GM21619 (cell line): Measurements from ENCODE around the gene ESRRG.

Source experiments
- ATAC-seq: cut with Tn5 transposase; IDR thresholded peaks from one replicate; pipeline ENCODE4 v1.9.1; 2021; ENCODE audit not compliant: unreplicated experiment

The ESRRG gene

GRCh38 chr1:216632980-216633379 lies 90.2 kb downstream of the ESRRG start:
- no peak for ATAC-seq

GRCh38 chr1:216630532-216630931 lies 92.7 kb downstream of the ESRRG start:
- no peak for ATAC-seq

GRCh38 chr1:216627252-216627651 lies 96.0 kb downstream of the ESRRG start:
- ATAC-seq: no peak

DNA sequence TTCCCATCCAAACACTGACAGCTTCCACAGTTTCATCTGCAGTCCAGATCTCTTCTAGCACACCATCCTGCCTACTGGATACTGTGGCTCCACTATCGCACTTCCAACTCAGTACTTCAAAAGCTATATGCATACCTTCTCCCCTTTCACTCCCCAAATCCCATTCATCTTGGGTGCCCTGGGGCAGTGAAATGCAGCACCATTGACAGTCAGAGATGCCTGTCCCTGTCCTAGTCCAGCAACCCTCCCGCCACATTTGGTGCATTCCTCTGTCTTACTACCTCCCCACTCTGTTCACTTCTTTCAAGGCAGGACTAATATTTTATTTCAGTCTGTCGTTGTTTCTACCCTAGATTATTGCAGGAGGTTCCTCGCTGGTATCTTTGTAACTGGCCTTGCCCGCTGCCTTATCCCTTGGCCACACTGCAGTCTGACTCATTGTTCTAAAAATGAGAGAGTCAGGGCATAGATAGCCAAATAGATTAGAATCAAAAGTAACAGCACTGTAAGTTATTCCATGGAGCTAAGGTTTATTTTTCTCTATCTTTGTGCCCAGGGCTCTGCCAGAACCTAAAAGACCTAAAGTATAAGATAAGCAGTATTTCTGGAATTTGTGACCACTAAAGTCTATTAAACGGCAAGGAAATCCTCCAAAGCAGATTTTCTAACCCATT lies 96.7 kb downstream of the ESRRG start:
- ATAC-seq: no peak

DNA sequence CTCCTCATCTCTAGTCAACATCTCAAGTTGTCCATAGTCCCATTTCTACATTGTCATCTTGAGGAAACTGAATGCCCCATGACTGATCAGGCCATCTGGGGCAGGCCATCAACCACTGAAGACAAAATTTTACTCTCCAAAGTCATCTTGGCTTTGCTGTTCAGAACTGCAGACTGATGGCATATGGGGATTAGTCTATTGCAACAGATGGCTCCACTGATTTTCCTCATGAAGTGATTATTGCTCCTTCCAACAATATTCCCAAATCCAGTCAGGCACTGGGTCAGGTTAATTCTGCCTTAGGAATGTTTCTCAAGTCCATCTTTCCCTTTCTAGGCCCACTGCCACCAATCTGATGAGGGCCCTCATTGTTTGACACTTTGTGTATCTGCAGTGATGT lies 101.7 kb downstream of the ESRRG start:
- ATAC-seq: no peak

DNA sequence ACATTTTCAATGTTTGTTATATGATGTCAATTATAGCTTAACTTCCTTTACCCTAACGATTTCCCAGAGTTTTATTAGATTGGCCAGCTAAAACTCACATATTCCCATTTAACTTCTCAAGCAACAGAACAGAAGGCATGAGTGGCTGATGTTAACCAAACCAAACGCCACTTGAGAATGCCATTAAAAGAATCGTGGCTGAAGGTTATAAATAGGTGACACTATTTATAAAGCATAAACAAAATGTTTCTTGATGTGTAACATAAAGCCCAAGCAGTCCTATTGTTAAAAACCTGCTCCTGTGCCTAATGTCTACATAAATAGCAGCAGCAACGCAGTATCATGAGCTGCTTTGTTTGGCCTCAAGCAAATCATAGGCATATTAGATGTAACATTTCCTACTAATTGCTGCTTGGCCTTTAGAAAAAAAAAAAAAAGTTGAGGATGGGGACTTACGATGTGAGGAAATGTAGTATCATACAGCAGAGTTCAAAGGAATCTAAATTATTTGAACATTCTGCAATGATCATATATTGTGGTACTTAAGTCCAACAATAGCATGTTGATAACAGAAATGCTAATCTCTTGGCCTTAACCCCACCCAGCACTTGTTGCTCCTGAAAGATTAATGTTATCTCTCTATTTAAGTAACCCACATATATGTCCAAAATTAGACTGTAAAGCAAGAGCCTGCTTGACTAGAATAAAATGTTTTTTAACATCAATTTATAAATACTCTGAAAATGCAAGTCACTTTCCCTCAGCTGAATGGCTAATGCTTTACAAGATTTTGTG lies 106.0 kb downstream of the ESRRG start:
- no peak for ATAC-seq

DNA sequence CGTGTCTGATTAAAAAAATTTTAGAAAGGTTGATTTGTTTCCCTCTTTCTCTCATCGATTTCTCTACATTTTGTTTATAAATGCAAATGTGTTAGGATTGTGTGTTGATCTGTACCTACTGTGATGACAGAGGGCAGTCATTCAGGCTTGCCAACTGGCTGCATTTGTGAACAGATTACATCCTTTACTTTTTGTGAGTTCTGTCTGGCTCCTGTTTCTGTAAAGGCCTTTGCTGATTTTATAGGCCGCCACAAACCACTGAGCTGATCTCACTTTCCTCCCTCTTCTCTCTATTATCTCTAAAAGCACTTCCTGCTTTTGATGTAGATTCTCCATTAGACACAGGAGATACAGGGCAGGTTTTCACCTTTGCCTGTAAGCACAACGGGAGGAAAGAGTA lies 106.8 kb downstream of the ESRRG start:
- ATAC-seq: no peak

- no peak for ATAC-seq
Measured at GRCh38 chr1:216614011-216614934, 109.0 kb downstream of the ESRRG start.

DNA sequence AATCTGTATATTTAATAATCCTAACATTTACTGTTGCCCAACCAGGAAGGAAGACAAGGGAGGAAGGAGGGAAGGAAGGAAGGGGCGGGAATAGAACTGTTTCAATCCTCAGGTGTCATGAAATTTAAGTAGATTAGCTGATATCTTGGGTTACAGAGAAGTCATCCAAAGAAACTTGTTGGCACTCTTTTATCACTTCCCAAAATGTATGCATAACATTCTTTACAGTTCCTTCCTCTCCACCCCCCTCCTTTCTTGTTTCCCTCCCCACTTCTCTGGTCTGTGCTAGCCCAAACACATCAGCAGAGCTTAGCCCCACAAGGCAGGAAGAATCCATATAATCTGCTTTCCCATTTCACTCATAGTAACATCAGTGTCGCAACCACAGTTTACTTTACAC lies 110.9 kb downstream of the ESRRG start:
- no peak for ATAC-seq

GRCh38 chr1:216607067-216607697 lies 116.0 kb downstream of the ESRRG start:
- no peak for ATAC-seq

- ATAC-seq: no peak
Measured at GRCh38 chr1:216606047-216606637, 117.1 kb downstream of the ESRRG start.

- ATAC-seq: no peak
Measured at GRCh38 chr1:216604771-216605170, 118.5 kb downstream of the ESRRG start.

DNA sequence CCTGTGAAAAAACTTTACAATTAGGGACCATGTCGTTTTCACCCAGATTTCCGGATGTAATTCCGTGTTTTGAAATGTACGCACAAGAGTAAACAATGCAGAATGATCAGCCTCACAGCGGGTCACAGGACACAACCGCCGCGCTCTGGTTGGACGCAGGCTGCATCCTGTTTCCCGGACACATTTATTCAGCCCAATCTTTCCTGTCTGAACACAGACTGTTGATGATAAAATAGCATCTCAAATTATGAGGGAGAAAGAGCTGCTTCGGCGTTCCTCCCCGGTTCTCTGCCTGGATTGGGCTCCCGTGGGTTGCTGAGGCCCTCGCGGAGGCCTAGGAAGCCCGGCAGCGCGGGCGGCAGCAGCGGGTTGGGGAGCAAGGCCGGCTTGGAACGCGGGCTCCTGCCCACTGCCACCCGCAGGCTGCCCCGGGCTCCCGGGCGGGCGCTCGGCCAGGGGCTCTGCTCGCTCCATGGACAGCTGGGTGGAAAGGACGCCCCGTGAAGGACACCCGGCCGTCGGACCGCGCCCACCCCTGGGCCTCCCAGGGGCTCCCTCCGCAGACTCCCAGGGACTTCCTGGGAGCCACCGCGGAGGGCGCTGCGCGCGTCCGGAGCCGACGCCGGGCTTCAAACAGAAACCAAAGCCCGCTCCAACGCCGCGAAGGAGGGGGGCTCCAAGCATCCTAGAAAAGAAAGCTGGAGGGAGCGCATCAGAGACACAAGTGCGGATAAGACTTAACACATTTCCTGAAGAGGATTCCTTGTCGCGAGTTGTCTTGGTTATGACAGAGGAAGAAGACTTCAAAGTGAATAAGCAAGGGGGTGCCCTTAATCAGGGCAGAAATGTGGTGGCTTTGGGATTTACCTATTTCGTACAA lies 122.3 kb downstream of the ESRRG start:
- peak; percentile 87 for ATAC-seq

- no peak for ATAC-seq
Measured at GRCh38 chr1:216599851-216600250, 123.4 kb downstream of the ESRRG start.

GRCh38 chr1:216598448-216598847 lies 124.8 kb downstream of the ESRRG start:
- no peak for ATAC-seq

GRCh38 chr1:216596281-216596862 lies 126.9 kb downstream of the ESRRG start:
- ATAC-seq: no peak

- ATAC-seq: no peak
Measured at GRCh38 chr1:216587715-216588114, 135.5 kb downstream of the ESRRG start.

DNA sequence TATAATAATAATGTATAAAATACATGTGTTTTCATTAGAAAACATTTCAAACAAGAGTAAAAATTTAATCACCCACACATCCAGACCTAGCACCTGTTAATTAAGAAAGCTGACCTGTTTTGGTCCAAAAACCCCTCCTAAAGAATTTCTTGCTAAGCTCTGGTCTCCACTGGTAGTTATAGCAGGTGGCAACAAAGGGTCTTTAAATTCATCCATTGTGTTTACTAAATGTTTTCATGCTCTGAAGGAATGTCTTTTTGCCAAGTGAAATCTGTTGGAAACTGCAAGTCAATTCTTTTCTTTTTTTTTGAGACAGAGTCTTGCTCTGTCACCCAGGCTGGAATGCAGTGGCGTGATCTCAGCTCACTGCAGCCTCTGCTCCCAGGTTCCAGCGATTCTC lies 141.1 kb downstream of the ESRRG start:
- ATAC-seq: no peak

DNA sequence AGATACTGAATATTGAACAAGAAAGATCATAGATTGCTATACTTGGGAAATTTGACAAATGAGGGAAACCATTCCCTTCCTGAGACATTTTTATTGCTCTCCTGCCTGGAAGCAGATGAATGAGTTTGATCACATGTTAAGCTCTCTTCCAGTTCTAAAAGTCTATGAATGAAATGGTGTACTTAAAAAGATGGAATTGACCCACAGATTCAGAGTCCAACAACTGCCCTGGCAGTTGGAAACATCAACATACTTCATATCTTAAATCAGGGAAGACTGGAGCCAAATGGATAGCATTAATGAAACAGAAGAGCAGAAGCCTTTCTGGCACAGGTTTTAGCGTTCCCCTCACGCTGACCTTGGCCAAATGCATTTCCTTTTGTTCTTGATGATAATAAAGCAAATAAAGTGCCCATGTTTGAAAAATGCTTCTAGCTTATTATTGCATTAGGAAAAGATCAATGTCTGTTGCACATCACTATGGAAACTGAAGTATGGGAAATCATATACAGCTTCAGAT lies 142.6 kb downstream of the ESRRG start:
- ATAC-seq: no peak
